NCI-H2107 treated with DMSO at 0.1 percent for 48 hours (cell line): ENCODE results near the gene TRIM13.
"Not testable (repeated sequence)": the region's sequence is repeated elsewhere in the genome, so short reads cannot be mapped to it uniquely, and the experiment has no call there.

Experiments
- DNase-seq: peaks from one replicate; lab custom pipeline; 2025; ENCODE audit not compliant: unreplicated experiment; lab: John Stamatoyannopoulos, UW

The TRIM13 gene

DNA sequence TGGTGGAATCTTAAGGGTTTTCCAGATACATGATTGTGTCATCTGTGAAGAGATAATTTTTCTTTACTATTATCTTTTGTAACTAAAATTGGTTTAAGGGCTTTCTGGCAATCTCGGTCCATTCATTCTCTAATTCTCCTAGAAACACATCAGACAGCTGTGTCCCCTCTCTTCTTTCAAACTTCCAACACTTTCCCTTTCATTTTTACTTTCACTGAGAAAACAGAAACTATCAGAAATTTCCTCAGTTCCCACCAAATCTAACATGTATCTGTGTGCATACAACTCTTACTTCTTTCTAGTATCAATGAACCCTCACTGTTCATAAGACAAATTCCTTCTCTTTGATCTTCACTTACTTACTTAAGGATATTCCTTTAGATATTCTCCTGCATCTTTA lies 58.6 kb downstream of the TRIM13 start:
- no peak for DNase-seq

DNA sequence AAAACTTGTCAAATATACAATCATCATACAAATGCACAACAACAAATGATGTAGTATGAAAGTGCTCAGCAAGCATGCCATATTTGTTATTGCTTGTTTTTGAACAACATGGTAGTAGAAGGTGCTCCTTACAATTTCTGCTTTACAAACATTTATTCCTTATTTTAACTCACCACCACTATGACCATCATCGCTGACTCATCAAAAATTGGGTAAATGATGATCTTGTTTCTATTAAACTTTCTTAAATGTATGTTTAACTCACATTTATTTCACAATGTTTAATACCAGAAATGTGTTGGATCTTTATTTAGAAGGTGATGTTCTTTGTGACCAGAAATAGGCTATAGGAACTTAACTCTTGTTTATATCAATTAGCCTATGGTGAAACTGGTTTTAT lies 63.9 kb downstream of the TRIM13 start:
- no peak for DNase-seq

DNA sequence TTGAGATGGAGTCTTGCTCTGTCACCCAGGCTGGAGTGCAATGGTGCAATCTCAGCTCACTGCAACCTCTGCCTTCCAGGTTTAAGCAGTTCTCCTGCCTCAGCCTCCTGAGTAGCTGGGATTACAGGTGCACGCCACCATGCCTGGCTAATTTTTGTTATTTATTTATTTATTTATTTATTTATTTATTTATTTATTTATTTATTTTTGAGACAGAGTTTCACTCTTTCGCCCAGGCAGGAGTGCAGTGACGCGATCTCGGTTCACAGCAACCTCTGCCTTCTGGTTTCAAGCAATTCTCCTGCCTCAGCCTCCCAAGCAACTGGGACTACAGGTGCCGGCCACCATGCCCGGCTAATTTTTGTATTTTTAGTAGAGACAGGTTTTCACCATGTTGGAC lies 65.5 kb downstream of the TRIM13 start:
- DNase-seq = not testable (repeated sequence)

DNA sequence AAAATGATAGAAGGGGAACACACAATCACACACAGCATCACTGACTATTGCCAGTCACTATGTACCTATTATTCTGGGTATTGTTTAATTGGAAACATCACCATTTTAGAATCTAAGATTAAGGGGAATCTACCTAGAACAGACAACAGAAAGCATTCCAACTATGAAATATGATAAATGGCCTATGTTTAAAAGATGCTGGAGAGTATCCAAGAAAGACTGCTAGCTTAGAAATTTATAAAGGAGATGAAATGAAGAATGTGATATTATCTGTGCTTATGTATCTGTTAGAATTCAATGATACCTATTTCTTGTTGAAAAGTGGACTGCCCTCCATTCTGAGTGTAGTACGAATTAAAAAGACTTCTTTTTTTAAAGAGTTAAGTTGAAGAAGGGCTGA lies 68.9 kb downstream of the TRIM13 start:
- no peak for DNase-seq
